H1 (cell line): ENCODE data around the gene GALNT7. TPM values are rescaled to one million over a fixed set of nuclear protein-coding genes. Genes with fewer than 3 reads are reported as not detected.

ENCODE experiments used
- CTCF ChIA-PET: fragments of 300-600 bp; sonication (Branson Sonifier 250); formaldehyde crosslinking; loops from one replicate; lab custom pipeline; 2021; ENCODE audit not compliant: partially characterized antibody; lab: Charles Lee
- POLR2A ChIA-PET: fragments of 300-600 bp; sonication (Branson Sonifier 250); formaldehyde crosslinking; loops from one replicate; lab custom pipeline; 2021; ENCODE audit warnings: inconsistent platforms; ENCODE audit not compliant: partially characterized antibody; lab: Charles Lee
- DNase-seq, 2 experiments: peaks; one replicate each; pipeline versions ENCODE4 v3.0.0 to v3.0.0-alpha.2; 2010 to 2022; ENCODE audit warnings: low spot score in 2 of 2, low read depth in 1 of 2, mixed read lengths in 1 of 2
- FAIRE-seq: peaks from 2 replicates; lab custom pipeline; 2011; peaks lifted over from hg19 to GRCh38; lab: Jason Lieb, UNC
- H2AFZ ChIP-seq: 2 replicates; pipeline ENCODE4 v1.8.1; 2012; ENCODE audit warnings: low read length, inconsistent platforms
- H2AK5ac ChIP-seq: 2 replicates; pipeline ENCODE4 v1.6.1; 2013; ENCODE audit warnings: low read depth, low read length
- H2BK120ac ChIP-seq: replicated peaks from 2 replicates; pipeline ENCODE3; 2013; ENCODE audit warnings: low read depth, low read length, inconsistent platforms
- H2BK12ac ChIP-seq: 2 replicates; pipeline ENCODE4 v1.6.1; 2013; ENCODE audit warnings: low read depth, low read length
- H2BK15ac ChIP-seq: 2 replicates; pipeline ENCODE4 v1.6.1; 2013; ENCODE audit warnings: low read length
- H2BK20ac ChIP-seq: 2 replicates; pipeline ENCODE4 v1.6.1; 2013; ENCODE audit warnings: low read length
- H2BK5ac ChIP-seq: 2 replicates; pipeline ENCODE4 v1.6.1; 2013; ENCODE audit warnings: low read depth, low read length
- H3K14ac ChIP-seq: 2 replicates; pipeline ENCODE4 v1.6.1; 2013; ENCODE audit warnings: inconsistent platforms; ENCODE audit not compliant: insufficient read length
- H3K18ac ChIP-seq: 2 replicates; pipeline ENCODE4 v1.6.1; 2013; ENCODE audit warnings: low read length; ENCODE audit errors: extremely low read depth
- H3K23ac ChIP-seq: 2 replicates; pipeline ENCODE4 v1.6.1; 2013; ENCODE audit warnings: inconsistent platforms; ENCODE audit not compliant: insufficient read length
- H3K23me2 ChIP-seq: 2 replicates; pipeline ENCODE4 v1.6.1; 2013; ENCODE audit warnings: low read depth, low read length
- H3K27ac ChIP-seq: 2 replicates; pipeline ENCODE4 v1.6.1; 2011; ENCODE audit warnings: low read depth, low read length, inconsistent platforms
- H3K27me3 ChIP-seq, 4 experiments: replicated peaks in 1 of 4; 1 replicate in 1 of 4; 2 replicates in 3 of 4; pipeline versions ENCODE4 v1.6.1 to v1.8.1; 2011 to 2013; ENCODE audit warnings: low read length in 3 of 4, mild to moderate bottlenecking in 3 of 4, inconsistent platforms in 2 of 4, mixed read lengths in 2 of 4, moderate library complexity in 1 of 4; ENCODE audit not compliant: control insufficient read depth in 3 of 4, insufficient read depth in 3 of 4; ENCODE audit errors: extremely low read depth in 1 of 4
- H3K36me3 ChIP-seq, 4 experiments: 2 replicates each; pipeline versions ENCODE4 v1.6.1 to v1.8.1; 2011 to 2013; ENCODE audit warnings: mild to moderate bottlenecking in 4 of 4, low read length in 3 of 4, moderate library complexity in 2 of 4, control low read depth in 1 of 4, inconsistent platforms in 1 of 4; ENCODE audit not compliant: insufficient read depth in 4 of 4, control insufficient read depth in 2 of 4
- H3K4ac ChIP-seq: replicated peaks from 2 replicates; pipeline ENCODE3; 2013; ENCODE audit warnings: low read length, low read depth, mixed read lengths, inconsistent platforms; ENCODE audit not compliant: insufficient read length
- H3K4me1 ChIP-seq, 4 experiments: replicated peaks in 1 of 4; 1 replicate in 1 of 4; 2 replicates in 3 of 4; pipeline versions ENCODE4 v1.6.1 to v1.8.1; 2011 to 2013; ENCODE audit warnings: low read length in 3 of 4, inconsistent platforms in 2 of 4, mixed read lengths in 1 of 4; ENCODE audit not compliant: insufficient read depth in 4 of 4, control insufficient read depth in 3 of 4
- H3K4me2 ChIP-seq, 2 experiments: 2 replicates each; pipeline versions ENCODE4 v1.6.1 to v1.8.1; 2011 to 2013; ENCODE audit warnings: low read depth in 2 of 2, low read length in 2 of 2, control low read depth in 1 of 2, inconsistent platforms in 1 of 2, mild to moderate bottlenecking in 1 of 2; ENCODE audit not compliant: insufficient read depth in 1 of 2
- H3K4me3 ChIP-seq, 4 experiments: fragments of 200-600, 300-600 bp in 1 of 4; sonication (generic), shearing (Covaris generic), sonication (Bioruptor Twin) in 1 of 4; 2 replicates each; pipeline versions ENCODE4 v1.5.1 to v1.8.1; 2011 to 2016; ENCODE audit warnings: low read length in 4 of 4, low read depth in 3 of 4, control low read depth in 2 of 4, inconsistent platforms in 2 of 4, mild to moderate bottlenecking in 2 of 4, mixed read lengths in 1 of 4, moderate library complexity in 1 of 4; ENCODE audit not compliant: insufficient read depth in 2 of 4; ENCODE audit errors: extremely low read depth in 1 of 4
- H3K56ac ChIP-seq: replicated peaks from 2 replicates; pipeline ENCODE3; 2013; ENCODE audit warnings: low read depth, mild to moderate bottlenecking, mixed read lengths, low read length, inconsistent platforms; ENCODE audit not compliant: insufficient read length
- H3K79me1 ChIP-seq: 2 replicates; pipeline ENCODE4 v1.6.1; 2013; ENCODE audit warnings: low read depth, low read length, control low read depth
- H3K79me2 ChIP-seq, 2 experiments: 2 replicates each; pipeline versions ENCODE4 v1.6.1 to v1.8.1; 2012 to 2013; ENCODE audit warnings: low read length in 2 of 2, mild to moderate bottlenecking in 2 of 2, inconsistent platforms in 1 of 2; ENCODE audit not compliant: insufficient read depth in 2 of 2, control insufficient read depth in 1 of 2
- H3K9ac ChIP-seq, 4 experiments: replicated peaks in 1 of 4; 1 replicate in 1 of 4; 2 replicates in 3 of 4; pipeline versions ENCODE4 v1.6.1 to v1.8.1; 2011 to 2013; ENCODE audit warnings: low read depth in 3 of 4, low read length in 3 of 4, control low read depth in 2 of 4, mild to moderate bottlenecking in 2 of 4, moderate library complexity in 2 of 4, inconsistent platforms in 1 of 4; ENCODE audit errors: extremely low read depth in 1 of 4
- H3K9me3 ChIP-seq, 2 experiments: 2 replicates each; pipeline versions ENCODE4 v1.6.1 to v1.8.1; 2012 to 2013; ENCODE audit warnings: mild to moderate bottlenecking in 2 of 2, moderate library complexity in 2 of 2, control low read depth in 1 of 2, inconsistent platforms in 1 of 2, low read depth in 1 of 2, low read length in 1 of 2, mixed read lengths in 1 of 2; ENCODE audit not compliant: insufficient read depth in 2 of 2
- H4K20me1 ChIP-seq, 2 experiments: replicated peaks in 1 of 2; 2 replicates each; pipeline versions ENCODE3 to v1.8.1; 2011 to 2013; ENCODE audit warnings: inconsistent platforms in 2 of 2, low read length in 2 of 2, mild to moderate bottlenecking in 1 of 2; ENCODE audit not compliant: insufficient read depth in 2 of 2, control insufficient read depth in 1 of 2
- H4K5ac ChIP-seq: 2 replicates; pipeline ENCODE4 v1.6.1; 2013; ENCODE audit warnings: low read length, low read depth, mixed read lengths, inconsistent platforms; ENCODE audit not compliant: insufficient read length
- H4K8ac ChIP-seq: 2 replicates; pipeline ENCODE4 v1.8.0; 2013; ENCODE audit warnings: mild to moderate bottlenecking, moderate library complexity, low read length, inconsistent platforms; ENCODE audit not compliant: insufficient read depth; ENCODE audit errors: extremely low read depth
- H4K91ac ChIP-seq: replicated peaks from 2 replicates; pipeline ENCODE3; 2013; ENCODE audit warnings: low read length, mixed read lengths, inconsistent platforms; ENCODE audit not compliant: insufficient read length
- ATF2 ChIP-seq: IDR thresholded peaks from 2 replicates; pipeline ENCODE4 v1.6.1; 2012; ENCODE audit warnings: low read length, inconsistent platforms
- CHD1 ChIP-seq: IDR thresholded peaks from 2 replicates; pipeline ENCODE4 v1.6.1; 2012; ENCODE audit warnings: low read depth, low read length, improper control_type of control experiment
- EZH2 ChIP-seq: fragments of 200-600 bp; sonication (generic); IDR thresholded peaks from 2 replicates; pipeline ENCODE4 v1.7.1; 2012; ENCODE audit warnings: low read depth, mild to moderate bottlenecking, moderate library complexity, low read length, inconsistent platforms; ENCODE audit not compliant: severe bottlenecking
- HDAC2 ChIP-seq, 2 experiments: fragments of 300-600 bp in 1 of 2; sonication (generic) in 1 of 2; IDR thresholded peaks; 2 replicates each; pipeline ENCODE4 v1.6.1; 2011 to 2012; ENCODE audit warnings: low read depth in 2 of 2, low read length in 2 of 2, mild to moderate bottlenecking in 2 of 2, moderate library complexity in 2 of 2, borderline replicate concordance in 1 of 2, inconsistent platforms in 1 of 2
- JUN ChIP-seq: IDR thresholded peaks from 2 replicates; pipeline ENCODE4 v1.6.1; 2011; ENCODE audit warnings: low read depth, mild to moderate bottlenecking, improper control_type of control experiment, low read length
- NANOG ChIP-seq: IDR thresholded peaks from 2 replicates; pipeline ENCODE4 v1.6.1; 2011; ENCODE audit warnings: low read length, low read depth, mild to moderate bottlenecking, inconsistent platforms; ENCODE audit not compliant: insufficient read depth, poor library complexity, severe bottlenecking
- PHF8 ChIP-seq: fragments of 200-600 bp; sonication (generic); conservative IDR thresholded peaks from 2 replicates; pipeline ENCODE4 v1.7.1; 2012; ENCODE audit warnings: low read depth, mild to moderate bottlenecking, inconsistent platforms, low read length, moderate library complexity
- POLR2AphosphoS5 ChIP-seq: IDR thresholded peaks from 2 replicates; pipeline ENCODE4 v1.6.1; 2011; ENCODE audit warnings: low read depth, low read length
- POU5F1 ChIP-seq: IDR thresholded peaks from 2 replicates; pipeline ENCODE4 v1.6.1; 2011; ENCODE audit warnings: low read depth, mild to moderate bottlenecking, low read length, moderate library complexity
- SAP30 ChIP-seq: fragments of 300-600 bp; sonication (generic); IDR thresholded peaks from 2 replicates; pipeline ENCODE4 v1.7.1; 2012; ENCODE audit warnings: low read length, moderate library complexity, mild to moderate bottlenecking, inconsistent platforms; ENCODE audit not compliant: insufficient read depth, insufficient replicate concordance
- TCF12 ChIP-seq: IDR thresholded peaks from 2 replicates; pipeline ENCODE4 v1.6.1; 2011; ENCODE audit warnings: low read depth, mild to moderate bottlenecking, low read length
- YY1 ChIP-seq: IDR thresholded peaks from 2 replicates; pipeline ENCODE4 v1.6.1; 2011; ENCODE audit warnings: low read depth, mild to moderate bottlenecking, low read length
- WGBS, 2 experiments: shearing (Covaris generic) in 1 of 2; methylation state at CpG; one replicate each; pipeline versions ENCODE4 v1.1.6 to v1.1.7; 2013 to 2015; ENCODE audit warnings: low lambda C conversion rate in 2 of 2, mixed read lengths in 2 of 2, inconsistent platforms in 1 of 2, low coverage in 1 of 2, missing lambda C conversion rate in 1 of 2; ENCODE audit not compliant: insufficient replicate concordance in 2 of 2, insufficient coverage in 1 of 2, insufficient read length in 1 of 2; ENCODE audit errors: extremely low coverage in 1 of 2, missing lambda C conversion rate in 1 of 2; 5-methylcytosine and 5-hydroxymethylcytosine counted together
- polyA plus RNA-seq, 7 experiments: library from polyadenylated mRNA; depleted of rRNA in 3 of 7; stranded (reverse) in 5 of 7; unstranded in 2 of 7; fragments of >200 nt in 5 of 7; fragments of 200-250 nt in 2 of 7; gene quantifications; 1 replicate in 5 of 7; 2 replicates in 1 of 7; 4 replicates in 1 of 7; pipeline versions ENCODE4 v1.2.1 to v1.2.3, GENCODE V29; 2011 to 2013; ENCODE audit warnings: missing spikeins in 2 of 7, mixed read lengths in 2 of 7
- total RNA-seq: library from RNA; stranded (reverse); fragmentation: NEBNext Ultra II Directional; extraction: Animal tissue kit (Norgen Biotek cat#: 25700); gene quantifications from 2 replicates; pipeline ENCODE4 v1.2.1, GENCODE V29; 2021

The GALNT7 gene
- total and polyA plus RNA-seq, 2 of the 8 experiments (the other 6 are each of a cell fraction or from before 2014, with no cell fraction given), result 22.4 to 85.5 TPM

GRCh38 chr4:173272314-173272713, 103.7 kb downstream of the GALNT7 start:
- Histone ChIP-seq H3K4me1 (peaks cover 0 to 2% (median 0%) of the 10 kb centered on the region in 4 experiments; a peak in 3 of 7 replicates), H3K79me1 (peaks cover 3% of the 10 kb centered on the region; the same call in 1 of the 2 replicates), H3K79me2 (peaks cover 0 to 82% of the 10 kb centered on the region in 2 experiments; a peak in 3 of 4 replicates), H3K27ac (no peak overlapping the region), H3K9ac (no peak overlapping the region), H3K56ac (no peak overlapping the region), H2BK20ac (no peak overlapping the region), H2AFZ (no peak overlapping the region), H3K9me3 (peaks cover 0 to 5% of the 10 kb centered on the region in 2 experiments; a peak in 3 of 4 replicates), H3K14ac (no peak overlapping the region), H2BK5ac (no peak overlapping the region), H2BK15ac (no peak overlapping the region), H3K18ac (no peak overlapping the region), H4K91ac (no peak overlapping the region), H4K20me1 (no peaks in the 10 kb centered on the region), H2AK5ac (no peak overlapping the region), H4K5ac (no peak overlapping the region), H3K4me2 (no peak overlapping the region), H3K23ac (no peak overlapping the region), H2BK120ac (no peak overlapping the region), H3K27me3 (no peaks in the 10 kb centered on the region; a peak in 1 of 7 replicates), H3K36me3 (peaks cover 0 to 13% (median 2%) of the 10 kb centered on the region in 4 experiments; a peak in 3 of 8 replicates), H3K4ac (no peak overlapping the region), H2BK12ac (no peak overlapping the region), H4K8ac (no peak overlapping the region), H3K4me3 (no peak overlapping the region), H3K23me2 (no peaks in the 10 kb centered on the region)
- POLR2A ChIA-PET, result no interaction called here
- WGBS, 2 experiments, result 88% methylated on average over 5 of the region's 5 CpGs; no CpG with 5 or more reads in 1 of the 2 experiments
- CTCF ChIA-PET, result interaction anchor here (1.4 kb wide), 1 partner anchor 144 kb away, joined by 3 read pairs; no protein-coding TSS in a partner anchor
- DNase-seq (no peak), FAIRE-seq (no peak)
- TF ChIP-seq YY1 (no peak), NANOG (no peak), TCF12 (no peak), SAP30 (no peak), HDAC2 (IDR thresholded peaks at IDR 0.05; ENCODE audit: borderline replicate concordance in 1 of 2, low read depth in 2 of 2, low read length in 2 of 2) (no peak), ATF2 (no peak), EZH2 (no peak), PHF8 (no peak), JUN (no peak), CHD1 (no peak), POLR2AphosphoS5 (no peak), POU5F1 (no peak)
